ENCODE measurements around the gene NDUFAF8.
A peak's percentile ranks its signal among the peaks of the same experiment; 100 is the strongest.

NDUFAF8 gene

GRCh38 chr17:81253358-81254131 is 14.4 kb downstream of the NDUFAF8 start:
- DNase-seq (ENCODE audit: low read depth) = peak; percentile 30

DNA sequence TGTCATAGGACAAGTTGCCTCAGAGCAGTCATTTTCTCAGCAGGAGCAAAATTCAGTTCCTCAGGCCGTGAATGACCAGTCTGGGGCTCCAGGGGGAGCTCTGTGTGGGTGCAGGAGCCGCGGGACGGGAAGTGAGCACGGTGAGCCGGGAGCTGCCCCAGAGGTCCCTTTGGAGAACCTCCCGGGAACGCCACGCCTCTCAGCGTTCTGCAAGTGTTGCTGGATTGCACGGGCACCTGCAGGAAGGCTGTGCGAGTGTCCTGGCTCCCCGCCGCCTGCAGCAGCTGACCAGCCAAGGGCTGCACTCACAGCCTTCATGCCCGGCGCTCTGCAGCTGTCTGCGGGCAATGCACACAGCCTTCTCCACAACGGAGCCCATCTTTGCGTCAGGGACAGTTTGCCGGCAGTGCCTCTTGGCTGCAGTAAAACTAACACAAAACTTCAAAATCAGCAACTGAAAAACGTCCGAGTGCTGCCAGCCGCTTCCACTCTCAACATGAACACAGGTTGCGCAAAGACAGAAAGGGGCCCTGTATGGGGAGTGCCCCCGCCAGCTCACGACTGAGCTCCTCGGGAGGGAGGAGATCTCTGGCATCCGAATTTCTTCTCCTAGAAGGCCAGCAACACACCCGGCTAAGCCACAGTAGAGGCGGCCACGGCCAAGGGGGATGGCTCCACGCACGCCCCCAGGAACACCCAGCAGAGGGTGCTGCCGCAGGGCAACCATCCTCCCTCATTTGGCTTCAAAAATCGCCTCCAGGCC is 16.0 kb downstream of the NDUFAF8 start:
- DNase-seq (ENCODE audit: low read depth) = no peak

GRCh38 chr17:81256616-81257015 is 17.5 kb downstream of the NDUFAF8 start:
- no peak for DNase-seq (ENCODE audit: low read depth)

- no peak for DNase-seq (ENCODE audit: low read depth)
These were observed 18.4 kb downstream of the NDUFAF8 start for GRCh38 chr17:81257533-81257932.

- no peak for DNase-seq (ENCODE audit: low read depth)
These were observed 19.2 kb downstream of the NDUFAF8 start for GRCh38 chr17:81258292-81258691.

DNA sequence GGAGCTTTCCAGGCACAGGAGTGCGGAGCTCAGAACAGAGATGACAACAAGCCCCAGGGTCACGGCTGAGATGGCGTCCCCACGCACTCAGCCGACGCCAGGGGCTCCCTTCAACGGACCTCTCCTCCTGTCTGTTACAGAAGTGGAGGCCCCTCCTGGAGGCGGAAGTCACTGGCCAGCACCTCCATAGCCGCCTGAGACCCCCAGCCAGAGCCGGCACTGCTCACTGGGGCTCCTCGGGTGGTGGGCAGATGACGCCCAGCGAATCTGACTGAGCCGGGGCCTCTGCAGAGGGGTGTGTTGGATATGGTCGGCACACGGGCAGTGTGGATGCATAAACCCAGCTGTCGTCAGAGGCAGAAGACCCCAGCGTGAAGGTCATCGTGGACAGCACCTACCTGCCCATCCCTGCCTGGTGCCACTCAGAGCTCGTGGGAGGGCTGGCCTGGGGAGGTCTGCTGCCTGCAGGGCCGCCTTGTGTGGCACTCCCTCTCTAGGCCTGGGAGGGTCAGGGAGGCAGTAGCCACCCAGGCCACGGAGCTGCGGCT is 20.0 kb downstream of the NDUFAF8 start:
- no peak for DNase-seq (ENCODE audit: low read depth)

DNA sequence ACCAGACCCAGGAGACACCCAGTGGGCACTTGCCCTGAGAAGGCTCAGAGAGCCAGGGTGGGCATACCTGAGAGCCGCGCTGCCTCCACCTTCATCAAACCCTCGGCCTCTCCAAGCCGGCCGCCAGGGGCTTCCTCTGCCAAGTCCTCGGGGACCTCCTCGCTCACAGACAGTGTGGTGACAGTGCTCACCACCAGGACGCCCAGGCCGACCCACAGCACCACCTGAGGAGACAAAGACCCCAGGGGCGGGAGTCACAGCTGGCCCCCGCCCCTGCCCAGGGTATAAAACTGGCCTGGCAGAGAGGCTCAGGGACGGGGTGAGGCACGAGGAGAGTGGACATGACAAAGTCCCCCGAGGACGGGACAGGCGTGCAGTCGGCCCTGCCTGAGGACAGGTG is 21.1 kb downstream of the NDUFAF8 start:
- no peak for DNase-seq (ENCODE audit: low read depth)

GRCh38 chr17:81260641-81261040 is 21.5 kb downstream of the NDUFAF8 start:
- no peak for DNase-seq (ENCODE audit: low read depth)

DNA sequence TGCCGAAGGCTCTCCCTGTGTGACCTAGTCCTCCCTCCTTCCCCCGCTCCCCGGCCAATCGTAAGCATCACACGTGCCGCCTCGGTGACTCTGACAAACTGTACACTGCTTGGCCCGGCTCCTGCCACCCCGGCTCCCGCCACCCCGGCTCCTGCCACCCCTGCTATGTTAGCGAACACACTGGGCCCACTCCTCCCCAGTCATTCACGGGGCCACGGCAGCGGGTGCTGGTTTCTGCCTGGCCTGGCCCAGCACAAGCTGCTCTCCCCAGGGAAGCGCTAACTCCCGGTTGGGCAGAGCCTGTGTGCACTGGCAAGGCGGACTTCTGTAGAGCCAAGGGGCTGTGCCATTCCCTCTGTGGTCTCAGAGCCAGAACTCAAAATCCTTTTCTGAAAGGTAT is 22.0 kb downstream of the NDUFAF8 start:
- DNase-seq (ENCODE audit: low read depth) = no peak

DNA sequence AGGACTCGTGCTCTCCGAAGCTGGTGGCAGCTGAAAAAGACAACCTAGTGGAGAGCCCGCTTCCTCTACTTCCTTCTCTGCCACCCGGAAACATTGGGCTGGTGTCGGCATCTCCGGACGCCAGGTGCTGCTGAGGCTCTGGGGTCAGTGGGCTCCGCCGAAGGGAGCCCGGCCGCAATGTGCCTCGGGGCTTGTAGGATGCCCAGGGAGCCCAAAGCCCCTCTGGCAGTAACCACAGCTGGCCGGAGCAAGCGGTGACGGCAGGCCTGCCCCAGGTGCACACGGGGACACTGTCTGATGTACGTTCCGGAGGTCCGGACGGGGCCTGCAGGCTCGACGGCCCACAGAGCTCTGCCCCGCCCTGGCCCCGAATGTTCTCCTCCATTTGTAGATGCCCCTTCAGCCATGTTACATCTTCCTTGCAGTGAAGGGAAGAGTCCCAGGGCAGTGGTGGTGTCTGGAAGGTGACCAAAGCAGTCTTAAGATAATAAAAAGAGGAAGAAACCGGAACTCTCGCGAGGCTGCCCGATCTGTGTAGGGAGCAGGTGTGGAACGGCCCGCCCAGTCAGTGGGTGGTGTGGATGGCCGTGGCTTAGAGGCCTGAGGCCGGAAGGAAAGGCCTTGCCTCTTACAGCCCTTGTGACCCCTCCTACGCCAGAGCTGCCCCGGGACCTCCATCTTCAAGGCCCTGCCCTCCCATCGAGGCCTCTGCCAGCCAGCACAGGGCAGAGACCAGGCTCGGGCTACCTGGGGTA is 22.6 kb downstream of the NDUFAF8 start:
- DNase-seq (ENCODE audit: low read depth) = no peak

DNA sequence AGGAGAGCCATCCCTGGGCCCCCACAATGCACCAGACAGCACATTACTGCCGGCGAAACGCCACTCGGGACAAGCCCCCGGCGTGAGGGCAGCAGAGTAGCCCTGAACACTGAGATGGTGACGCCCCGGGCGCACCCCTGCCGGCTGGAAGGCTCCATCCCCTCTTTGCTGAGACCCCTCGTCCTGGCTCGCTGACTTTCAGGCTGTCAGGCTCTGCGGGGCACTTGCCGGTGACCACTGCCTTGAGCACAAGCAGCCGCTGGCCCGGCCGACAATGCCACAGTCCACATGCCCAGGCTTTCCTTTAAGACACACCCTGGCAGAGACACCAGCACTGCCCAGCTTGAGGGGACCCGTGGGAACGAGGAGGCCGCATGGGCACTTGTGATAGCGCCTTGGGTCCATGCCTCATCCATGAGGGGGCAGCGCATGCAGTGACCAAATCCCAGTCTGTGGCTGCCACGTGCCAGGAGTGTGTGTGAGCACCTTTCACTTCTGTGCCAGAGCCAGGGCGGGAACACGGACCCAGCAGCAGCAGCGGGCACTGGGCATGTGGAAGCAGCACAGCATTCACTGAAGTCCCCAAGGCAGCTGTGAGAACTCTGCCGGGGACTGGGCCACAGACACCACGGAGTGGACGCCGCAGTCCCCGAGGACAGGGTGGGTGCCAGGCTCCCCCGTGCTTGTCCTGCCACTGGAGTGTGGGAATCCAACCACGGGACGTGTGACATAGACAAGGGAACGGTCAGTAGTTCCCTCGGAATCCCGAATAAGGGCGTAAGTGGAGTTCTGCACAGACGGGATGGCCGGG is 24.5 kb downstream of the NDUFAF8 start:
- DNase-seq (ENCODE audit: low read depth) = no peak

GRCh38 chr17:81264640-81265039 is 25.5 kb downstream of the NDUFAF8 start:
- DNase-seq (ENCODE audit: low read depth) = no peak

- DNase-seq (ENCODE audit: low read depth) = no peak
These were observed 26.5 kb downstream of the NDUFAF8 start for GRCh38 chr17:81265576-81265975.

- DNase-seq (ENCODE audit: low read depth) = no peak
These were observed 28.4 kb downstream of the NDUFAF8 start for GRCh38 chr17:81267390-81268067.

DNA sequence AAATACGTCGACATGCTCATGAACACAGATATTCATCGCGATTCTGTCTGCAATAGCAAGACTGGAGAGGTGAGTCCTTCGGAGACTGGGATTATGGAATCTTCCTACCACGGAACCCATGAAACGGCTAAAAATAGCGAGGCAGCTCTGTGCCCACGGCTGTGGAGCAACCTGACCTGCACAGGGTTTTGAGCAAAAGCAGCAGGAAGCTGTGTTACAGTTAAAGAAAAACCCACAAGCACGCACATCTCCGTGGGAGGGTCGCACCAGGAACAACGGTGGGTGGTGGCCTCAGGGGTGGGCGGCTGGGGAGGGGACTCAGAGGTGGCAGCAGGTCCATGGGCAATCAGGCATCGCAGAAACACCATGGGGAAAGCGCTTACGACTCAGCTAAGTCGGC is 31.2 kb downstream of the NDUFAF8 start:
- no peak for DNase-seq (ENCODE audit: low read depth)

DNA sequence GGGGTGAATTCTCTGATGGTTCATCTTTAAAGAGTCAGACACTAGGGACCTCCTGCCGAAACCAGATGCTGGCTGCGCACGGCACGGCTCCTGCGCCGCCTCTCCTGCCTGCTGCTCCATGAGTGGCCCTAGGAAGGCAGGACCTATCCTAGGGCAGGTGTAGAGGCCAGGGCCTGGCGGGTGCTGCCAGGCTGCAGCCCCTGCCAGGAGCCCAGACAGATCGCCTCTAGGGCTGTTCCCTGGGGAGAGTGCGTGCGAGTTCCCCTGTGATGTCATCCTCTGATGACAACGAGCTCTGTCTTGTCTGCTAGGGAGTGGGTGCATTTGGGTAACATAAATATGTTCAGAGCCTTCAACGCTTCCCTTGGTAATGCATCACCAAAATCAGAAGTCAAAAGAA is 32.1 kb downstream of the NDUFAF8 start:
- DNase-seq (ENCODE audit: low read depth) = no peak

DNA sequence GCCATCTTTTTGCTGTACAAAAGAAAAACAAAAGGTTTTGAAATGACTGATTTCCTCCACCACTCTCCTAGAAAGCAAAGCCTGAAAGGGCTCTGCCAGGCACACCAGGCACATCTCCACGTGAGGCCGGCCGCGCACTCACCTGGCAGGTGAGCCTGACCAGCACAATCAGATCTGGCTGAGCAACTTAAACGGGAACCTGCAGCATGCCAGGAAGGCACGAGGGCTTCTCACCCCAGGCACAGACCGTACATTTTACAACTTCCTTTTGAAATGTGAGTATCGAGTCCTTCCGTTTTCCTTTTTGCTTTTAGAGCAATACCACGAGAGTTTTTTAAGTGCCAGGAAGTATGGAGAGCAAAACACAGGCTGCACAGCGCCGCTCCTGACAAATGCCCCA is 33.5 kb downstream of the NDUFAF8 start:
- DNase-seq (ENCODE audit: low read depth) = no peak

DNA sequence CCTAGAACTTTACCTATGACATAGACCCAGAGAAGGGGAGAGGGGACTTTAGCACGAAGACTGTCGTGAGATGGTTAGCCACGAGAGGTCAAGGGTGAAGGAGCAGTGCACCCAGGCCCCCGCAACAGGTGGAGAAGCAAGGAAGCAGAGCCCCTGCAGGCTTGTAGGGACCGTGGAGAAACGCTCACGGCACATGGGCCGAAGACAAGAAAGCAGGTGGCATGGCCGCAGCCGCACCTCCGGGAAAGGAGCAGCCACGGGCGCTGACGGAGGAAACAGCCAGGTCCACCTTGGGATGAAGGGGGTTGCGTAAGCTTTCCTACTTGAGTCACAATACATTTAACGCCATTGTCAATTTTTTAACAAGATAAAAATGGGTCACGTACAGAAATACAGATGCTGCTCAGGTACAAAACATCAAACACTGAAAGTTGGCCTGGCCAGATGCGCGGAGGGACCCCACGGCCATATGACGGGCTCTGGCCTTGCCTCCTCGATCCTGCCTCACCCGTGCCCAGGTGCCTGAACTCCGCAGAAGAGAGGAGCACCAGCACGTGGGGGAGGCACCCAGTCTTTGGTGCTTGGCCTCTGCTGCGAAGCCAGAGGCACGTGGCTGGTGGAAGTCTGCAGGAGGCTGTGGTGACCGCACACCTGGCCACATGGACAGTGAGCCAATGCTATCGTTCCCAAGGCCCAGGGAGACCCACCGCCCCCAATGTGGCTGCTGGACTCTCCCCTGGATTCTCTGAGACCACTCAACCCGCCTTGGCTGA is 34.8 kb downstream of the NDUFAF8 start:
- DNase-seq (ENCODE audit: low read depth) = no peak

DNA sequence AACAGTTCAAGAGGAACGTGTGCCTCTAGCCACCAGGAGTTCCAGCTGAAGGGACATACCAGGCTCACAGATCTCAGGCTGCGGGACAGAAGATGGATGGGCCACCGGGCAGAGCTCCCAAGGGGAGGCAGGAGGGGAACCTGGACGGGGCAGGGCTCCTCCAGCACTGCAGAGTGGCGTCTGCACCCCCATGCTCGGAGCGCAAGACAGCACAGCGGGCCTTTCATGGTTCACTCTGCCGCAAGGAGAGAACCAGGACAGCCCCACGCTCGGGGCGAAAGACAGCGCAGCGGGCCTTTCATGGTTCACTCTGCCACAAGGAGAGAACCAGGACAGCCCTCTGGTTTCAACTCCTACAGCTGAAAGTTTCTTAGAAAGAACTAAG is 35.3 kb downstream of the NDUFAF8 start:
- no peak for DNase-seq (ENCODE audit: low read depth)

- no peak for DNase-seq (ENCODE audit: low read depth)
These were observed 37.7 kb downstream of the NDUFAF8 start for GRCh38 chr17:81276781-81277180.

All from activated T-helper 9 cell treated with anti-CD3 and anti-CD28 coated beads, Interleukin-2, amount 50 U/mL, for 16 hours (primary cell).